Endothelial cell of umbilical vein (primary cell): Measurements from ENCODE around the gene ANXA5. TPM values are rescaled to one million over a fixed set of nuclear protein-coding genes. Genes with fewer than 3 reads are reported as not detected.

ENCODE experiments used
- BruUV-seq: library from RNA; stranded (reverse); fragments of 400-500 nt; replicated peaks from 2 replicates; lab custom pipeline; 2021; lab: Mats Ljungman, UMichigan
- CTCF ChIA-PET: fragments of 300-600, 350-600 bp; sonication (Branson Sonifier 250); formaldehyde crosslinking; loops from one replicate; lab custom pipeline; 2021; ENCODE audit warnings: antibody characterized with exemption, inconsistent platforms; lab: Charles Lee
- POLR2A ChIA-PET: fragments of 300-600, 350-600 bp; sonication (Branson Sonifier 250); formaldehyde crosslinking; loops from one replicate; lab custom pipeline; 2021; ENCODE audit warnings: antibody characterized with exemption, inconsistent platforms; lab: Charles Lee
- DNase-seq: peaks from one replicate; pipeline ENCODE4 v3.0.0-alpha.2; 2011; ENCODE audit warnings: low read depth, low spot score
- FAIRE-seq: peaks from 2 replicates; lab custom pipeline; 2011; peaks lifted over from hg19 to GRCh38; lab: Jason Lieb, UNC
- H2AFZ ChIP-seq: 2 replicates; pipeline ENCODE4 v1.6.0; 2012; ENCODE audit warnings: low read depth, low read length, control low read depth, inconsistent platforms
- H3K27ac ChIP-seq: 2 replicates; pipeline ENCODE4 v1.5.1; 2011; ENCODE audit warnings: low read depth, mild to moderate bottlenecking, control low read depth, low read length, moderate library complexity; ENCODE audit not compliant: insufficient read depth
- H3K27me3 ChIP-seq, 2 experiments: 2 replicates each; pipeline versions ENCODE4 v1.6.0 to v1.6.1; 2011; ENCODE audit warnings: low read length in 2 of 2, mixed read lengths in 1 of 2; ENCODE audit not compliant: control insufficient read depth in 2 of 2, insufficient read depth in 2 of 2
- H3K36me3 ChIP-seq, 2 experiments: 2 replicates in 1 of 2; 3 replicates in 1 of 2; pipeline ENCODE4 v1.5.1; 2011; ENCODE audit warnings: low read length in 2 of 2, mild to moderate bottlenecking in 1 of 2, moderate library complexity in 1 of 2; ENCODE audit not compliant: control insufficient read depth in 2 of 2, insufficient read depth in 2 of 2; ENCODE audit errors: extremely low read depth in 1 of 2
- H3K4me1 ChIP-seq: 3 replicates; pipeline ENCODE4 v1.5.1; 2011; ENCODE audit warnings: mild to moderate bottlenecking, low read length; ENCODE audit not compliant: control insufficient read depth, insufficient read depth; ENCODE audit errors: extremely low read depth
- H3K4me2 ChIP-seq: 2 replicates; pipeline ENCODE4 v1.6.1; 2011; ENCODE audit warnings: low read length, control low read depth, mixed read lengths; ENCODE audit not compliant: insufficient read depth
- H3K4me3 ChIP-seq, 3 experiments: fragments of 200-600 bp in 1 of 3; sonication (generic), shearing (Covaris generic) in 1 of 3; replicated peaks in 1 of 3; 2 replicates each; pipeline ENCODE4 v1.5.1; 2011 to 2016; ENCODE audit warnings: control low read depth in 3 of 3, low read length in 3 of 3, mild to moderate bottlenecking in 2 of 3, inconsistent platforms in 1 of 3, low read depth in 1 of 3, moderate library complexity in 1 of 3; ENCODE audit not compliant: insufficient read depth in 1 of 3
- H3K79me2 ChIP-seq: 2 replicates; pipeline ENCODE4 v1.6.0; 2012; ENCODE audit warnings: low read length, inconsistent platforms; ENCODE audit not compliant: control insufficient read depth, insufficient read depth
- H3K9ac ChIP-seq: replicated peaks from 2 replicates; pipeline ENCODE3; 2011; ENCODE audit warnings: low read length, control low read depth; ENCODE audit not compliant: insufficient read depth; ENCODE audit errors: extremely low read depth
- H3K9me1 ChIP-seq: replicated peaks from 3 replicates; pipeline ENCODE4 v1.6.0; 2011; ENCODE audit warnings: mild to moderate bottlenecking, low read length; ENCODE audit not compliant: control insufficient read depth, insufficient read depth; ENCODE audit errors: extremely low read depth
- H3K9me3 ChIP-seq: replicated peaks from 2 replicates; pipeline ENCODE4 v1.5.1; 2012; ENCODE audit warnings: low read length, inconsistent platforms; ENCODE audit not compliant: control insufficient read depth, insufficient read depth
- H4K20me1 ChIP-seq: replicated peaks from 2 replicates; pipeline ENCODE3; 2011; ENCODE audit warnings: mild to moderate bottlenecking, low read length; ENCODE audit not compliant: control insufficient read depth, insufficient read depth; ENCODE audit errors: extremely low read depth
- CTCF ChIP-seq, 2 donors: IDR thresholded peaks; 1 replicate in 1 of 2; 2 replicates in 1 of 2; pipeline ENCODE4 v1.5.1; 2011; ENCODE audit warnings: low read length in 2 of 2, mild to moderate bottlenecking in 2 of 2, moderate library complexity in 2 of 2, control low read depth in 1 of 2, inconsistent platforms in 1 of 2, low read depth in 1 of 2; ENCODE audit not compliant: insufficient read depth in 1 of 2; ENCODE audit errors: extremely low read depth in 1 of 2
- EZH2 ChIP-seq: IDR thresholded peaks from 2 replicates; pipeline ENCODE4 v1.6.1; 2012; ENCODE audit warnings: borderline replicate concordance, low read depth, mild to moderate bottlenecking, moderate library complexity, low read length, inconsistent platforms; ENCODE audit not compliant: severe bottlenecking
- FOS ChIP-seq: IDR thresholded peaks from 2 replicates; pipeline ENCODE4 v1.6.1; 2011; ENCODE audit warnings: mild to moderate bottlenecking, low read length, moderate library complexity, borderline replicate concordance; ENCODE audit not compliant: insufficient read depth
- GATA2 ChIP-seq: IDR thresholded peaks from 2 replicates; pipeline ENCODE4 v1.7.0; 2011; ENCODE audit warnings: low read depth, mild to moderate bottlenecking, moderate library complexity, mixed read lengths, low read length; ENCODE audit not compliant: insufficient read length, insufficient read depth
- JUN ChIP-seq: IDR thresholded peaks from 2 replicates; pipeline ENCODE4 v1.6.1; 2011; ENCODE audit warnings: borderline replicate concordance, low read depth; ENCODE audit not compliant: insufficient read length, insufficient read depth
- MAX ChIP-seq: IDR thresholded peaks from 2 replicates; pipeline ENCODE4 v1.6.1; 2011; ENCODE audit not compliant: insufficient read depth, insufficient read length
- MYC ChIP-seq: IDR thresholded peaks from one replicate; pipeline ENCODE4 v1.6.1; 2011; ENCODE audit warnings: mild to moderate bottlenecking, low read depth, low read length
- POLR2A ChIP-seq: IDR thresholded peaks from 2 replicates; pipeline ENCODE4 v1.6.1; 2012; ENCODE audit warnings: low read depth, mild to moderate bottlenecking, control low read depth, low read length
- POLR2AphosphoS5 ChIP-seq: IDR thresholded peaks from 2 replicates; pipeline ENCODE4 v1.6.1; 2012; ENCODE audit warnings: low read depth, mild to moderate bottlenecking, control low read depth, low read length, moderate library complexity; ENCODE audit not compliant: insufficient read depth
- dilution Hi-C: fragments of 300-500 bp; cut with MboI; formaldehyde crosslinking; loops from one replicate; pipeline ENCODE4 v1.15.0; 2019; ENCODE audit warnings: low sequenced_read_pairs; ENCODE audit not compliant: extremely low pct_ligation_motif_present
- intact Hi-C: fragments of 100-400 bp; cut with micrococcal nuclease; formaldehyde crosslinking; loops from one replicate; pipeline ENCODE4 v1.10.0; 2022
- polyA plus RNA-seq, 4 experiments: library from polyadenylated mRNA; depleted of rRNA in 3 of 4; stranded (reverse) in 3 of 4; unstranded in 1 of 4; fragments of >200 nt; gene quantifications; 2 replicates each; pipeline versions ENCODE4 v1.2.1 to v1.2.3, GENCODE V29; 2011 to 2012; ENCODE audit warnings: missing spikeins in 1 of 4
- total RNA-seq: library from RNA; stranded (reverse); gene quantifications from 2 replicates; pipeline ENCODE4 v1.2.3, GENCODE V29; 2021

ANXA5 gene
- total and polyA plus RNA-seq, 2 donors (not counting 3 experiments of a cell fraction or from before 2014, with no cell fraction given) = 450 to 528 TPM

GRCh38 chr4:121714548-121714947 lies 17.8 kb upstream of the ANXA5 start:
- H3K27ac ChIP-seq = no peak overlapping the region
- dilution Hi-C loops (no loop called here), intact Hi-C loops (no loop called here)
- CTCF ChIA-PET = interaction anchor here (1.4 to 3.3 kb wide), 2 partner anchors 9 to 11 kb away, joined by 4 to 10 read pairs; no protein-coding TSS in a partner anchor
- H2AFZ ChIP-seq = no peak overlapping the region
- TF ChIP-seq FOS (no peak), CTCF (IDR thresholded peaks at IDR 0.05; ENCODE audit: extremely low read depth in 1 of 2, insufficient read depth in 1 of 2, low read depth in 1 of 2, low read length in 2 of 2) (no peak), EZH2 (no peak), JUN (no peak), POLR2AphosphoS5 (no peak), MAX (no peak), GATA2 (no peak), POLR2A (no peak), MYC (no peak)
- H3K27me3 ChIP-seq = no peaks in the 10 kb centered on the region
- DNase-seq (peak; percentile 50), FAIRE-seq (peak; percentile 73)
- no peaks in the 10 kb centered on the region for H3K9me1 ChIP-seq
- no peaks in the 10 kb centered on the region for H3K79me2 ChIP-seq
- H3K9ac ChIP-seq = no peak overlapping the region
- no peak overlapping the region for H3K4me2 ChIP-seq
- POLR2A ChIA-PET = no interaction called here
- no peak overlapping the region for H3K4me3 ChIP-seq
- no TSS peak for BruUV-seq
- H3K9me3 ChIP-seq = no peaks in the 10 kb centered on the region
- H4K20me1 ChIP-seq = no peaks in the 10 kb centered on the region
- H3K4me1 ChIP-seq = peaks cover 27% of the 10 kb centered on the region
- H3K36me3 ChIP-seq = no peaks in the 10 kb centered on the region
